Skin epidermis (tissue), 12 donors: ENCODE data around the gene DNHD1.

Experiments
- H3K27ac ChIP-seq, 21 experiments: fragments of 200-600 bp; sonication (generic) in 11 of 21; one replicate each; pipeline ENCODE4 v1.5.0; 2020; ENCODE audit warnings: mild to moderate bottlenecking in 3 of 21, inconsistent platforms in 2 of 21, moderate library complexity in 2 of 21
- H3K4me3 ChIP-seq, 7 experiments: fragments of 200-600 bp; sonication (generic) in 2 of 7; one replicate each; pipeline ENCODE4 v1.5.0; 2020; ENCODE audit warnings: inconsistent platforms in 2 of 7, mild to moderate bottlenecking in 2 of 7, moderate library complexity in 1 of 7

Gene DNHD1

DNA sequence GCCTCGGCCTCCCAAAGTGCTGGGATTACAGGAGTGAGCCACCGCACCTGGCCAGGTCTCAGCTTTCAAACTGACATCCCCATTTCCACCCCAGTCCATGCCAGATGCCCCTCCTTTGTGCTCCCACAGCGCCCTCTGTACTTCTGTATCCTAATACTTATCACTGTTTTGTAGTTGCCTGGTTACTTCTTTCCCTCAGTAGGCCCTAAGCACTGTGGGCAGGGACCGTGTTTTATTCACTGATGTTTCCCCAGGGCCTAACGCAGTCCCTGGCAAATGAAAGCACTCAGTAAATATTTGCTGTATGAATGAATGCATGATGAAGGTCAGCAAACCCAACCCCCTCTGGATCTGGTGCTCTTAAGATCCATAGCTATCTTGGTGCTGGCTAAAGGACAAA, 21.1 kb upstream of the DNHD1 start:
- no peak overlapping the region for H3K27ac ChIP-seq
- H3K4me3 ChIP-seq: no peak overlapping the region

DNA sequence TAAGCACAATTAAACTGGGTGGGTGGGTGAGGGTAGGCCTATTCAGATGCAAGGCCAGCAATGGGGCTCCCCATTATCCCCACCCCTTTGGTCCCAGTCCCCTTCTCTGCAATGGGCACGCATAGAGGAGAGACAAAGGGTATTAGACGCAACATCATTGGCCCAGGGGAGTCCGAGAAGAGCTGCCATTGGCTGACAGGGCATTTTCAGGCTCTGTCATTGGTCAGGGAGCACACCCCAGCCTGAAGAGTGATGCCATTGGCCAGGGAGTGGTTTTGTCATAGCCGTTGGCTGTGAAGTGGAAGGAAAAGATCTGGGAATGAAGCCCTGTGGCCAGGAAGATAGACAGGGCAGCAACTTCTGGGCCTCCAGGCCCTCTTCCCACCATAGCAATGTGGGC, 20.5 kb upstream of the DNHD1 start:
- H3K4me3 ChIP-seq: no peak overlapping the region

DNA sequence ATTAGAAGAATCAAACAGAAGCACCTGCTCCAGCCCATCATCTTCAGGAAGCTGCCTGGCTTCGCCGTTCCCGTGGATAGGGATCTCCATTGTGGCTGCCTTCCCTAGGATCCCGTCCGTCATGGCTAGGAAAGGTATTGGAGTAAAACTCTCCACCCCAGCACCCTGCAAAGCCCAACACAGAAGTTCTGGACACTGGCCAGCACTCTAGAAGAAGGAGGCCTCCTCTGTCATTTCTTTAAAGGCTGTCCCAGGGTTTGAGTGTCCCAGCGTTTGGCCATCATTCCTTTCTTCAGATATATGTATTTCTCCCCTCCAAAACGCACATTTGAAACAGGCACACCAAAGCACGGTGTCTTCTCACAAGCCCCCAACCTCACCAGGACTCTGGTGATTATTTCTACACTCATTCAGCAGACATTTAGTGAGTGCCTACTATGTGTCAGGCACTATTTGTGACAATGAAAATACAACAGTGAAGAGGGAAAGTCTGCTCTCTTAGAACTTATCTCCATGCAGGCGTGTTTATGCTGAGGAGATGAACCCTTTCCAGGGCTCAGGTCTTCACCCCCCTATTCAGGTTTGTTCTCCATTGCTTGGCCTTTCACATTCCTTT, 16.7 kb upstream of the DNHD1 start:
- peak overlapping the region; percentile 70 to 98 (median 90) for H3K27ac ChIP-seq

More for the DNA sequence above, 20.5 kb upstream of the DNHD1 start:
- no peak overlapping the region for H3K27ac ChIP-seq

DNA sequence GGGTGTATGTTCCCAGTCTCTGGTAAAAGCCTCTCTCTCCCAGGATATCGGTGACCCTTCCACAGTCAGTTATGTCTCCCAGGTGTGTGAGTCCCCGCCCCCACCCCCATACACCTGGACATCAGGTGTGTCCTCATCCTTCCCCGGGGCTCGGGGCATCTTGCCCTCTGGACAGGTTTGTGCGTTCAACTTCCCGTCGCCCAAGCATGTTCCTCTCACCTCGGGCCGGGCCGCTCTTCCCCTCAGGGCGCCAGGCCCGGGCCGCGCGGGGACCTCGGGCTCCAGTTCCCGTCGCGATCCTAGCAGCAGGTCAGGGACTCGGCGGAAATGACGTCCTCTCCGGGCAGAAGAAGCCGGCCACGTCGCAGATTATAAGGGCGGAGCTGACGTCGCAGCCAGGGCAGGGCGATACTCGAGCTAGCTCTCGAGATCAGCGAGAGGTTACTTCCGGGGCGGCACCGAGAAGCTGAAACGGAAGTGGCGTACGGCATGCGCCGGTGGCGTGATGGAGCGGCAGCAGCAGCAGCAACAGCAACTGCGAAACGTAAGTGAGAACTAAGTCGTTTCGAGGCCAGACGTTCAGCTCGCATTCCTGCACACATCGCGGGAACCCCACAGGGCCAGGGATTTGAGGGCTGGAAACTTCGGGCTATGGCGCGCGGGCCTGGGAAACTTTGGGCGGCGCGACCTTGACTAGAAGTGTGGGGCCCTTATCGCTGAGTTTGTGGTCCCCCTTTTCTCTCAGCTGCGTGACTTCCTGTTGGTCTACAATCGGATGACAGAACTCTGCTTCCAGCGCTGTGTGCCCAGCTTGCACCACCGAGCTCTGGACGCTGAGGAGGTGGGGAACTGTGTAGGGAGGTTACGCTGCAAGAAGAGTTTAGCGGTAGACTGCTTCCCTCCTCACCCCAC, 15.8 kb upstream of the DNHD1 start, which contains the start of the genes ARFIP2 and TIMM10B:
Gene ARFIP2, minus strand, starts transcription at position 320 of the 912 bp plus-strand sequence. CDS start 910 bp downstream, outside the sequence.
Gene TIMM10B, plus strand, starts transcription at position 490 of the 912 bp plus-strand sequence. Its CDS starts 16 bp downstream, at position 506.
- Histone ChIP-seq H3K27ac (peak within 1 kb of the TSS; percentile 71 to 98 (median 90)), H3K4me3 (peak within 1 kb of the TSS; percentile 53 to 82 (median 71))

More for the DNA sequence above, 16.7 kb upstream of the DNHD1 start:
- H3K4me3 ChIP-seq: peak overlapping the region; percentile 53 to 82 (median 71)

DNA sequence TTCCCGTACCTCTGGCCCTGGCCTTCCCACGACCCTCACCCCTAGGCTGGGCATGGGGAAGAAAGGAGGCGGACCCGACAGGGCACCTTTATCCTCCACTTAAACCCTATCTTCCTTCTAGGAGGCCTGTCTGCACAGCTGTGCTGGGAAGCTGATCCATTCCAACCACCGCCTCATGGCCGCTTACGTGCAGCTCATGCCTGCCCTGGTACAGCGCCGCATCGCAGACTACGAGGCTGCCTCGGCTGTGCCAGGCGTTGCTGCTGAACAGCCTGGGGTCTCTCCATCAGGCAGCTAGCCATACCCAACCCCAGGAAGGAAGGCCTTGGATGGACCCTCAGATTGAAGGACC, 15.2 kb upstream of the DNHD1 start:
- peak overlapping the region; percentile 53 to 82 (median 71) for H3K4me3 ChIP-seq
- H3K27ac ChIP-seq: peak overlapping the region in 20 of 21 experiments; percentile 71 to 98 (median 90)

DNA sequence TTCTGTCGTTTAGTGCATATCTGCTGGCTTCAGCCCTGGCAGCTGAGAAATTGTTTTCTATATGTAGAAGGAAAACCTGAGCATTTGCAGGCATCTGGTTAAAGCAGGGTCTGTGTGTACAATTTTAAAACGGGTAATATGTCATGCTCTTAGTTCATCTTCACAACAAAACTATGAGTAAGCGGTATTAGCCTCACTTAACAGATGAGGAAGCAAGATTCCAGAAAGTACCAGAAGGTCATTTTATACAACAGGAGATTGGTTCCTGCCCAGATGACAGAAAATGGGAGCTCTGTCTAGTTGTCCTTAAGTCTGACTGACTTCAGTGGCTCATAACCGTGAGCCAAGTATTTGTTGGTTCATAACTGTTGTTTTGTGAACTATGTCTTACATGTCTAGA, 14.6 kb upstream of the DNHD1 start:
- Histone ChIP-seq H3K4me3 (peak overlapping the region; percentile 53 to 82 (median 71)), H3K27ac (peak overlapping the region in 12 of 21 experiments; percentile 75 to 98 (median 92))

DNA sequence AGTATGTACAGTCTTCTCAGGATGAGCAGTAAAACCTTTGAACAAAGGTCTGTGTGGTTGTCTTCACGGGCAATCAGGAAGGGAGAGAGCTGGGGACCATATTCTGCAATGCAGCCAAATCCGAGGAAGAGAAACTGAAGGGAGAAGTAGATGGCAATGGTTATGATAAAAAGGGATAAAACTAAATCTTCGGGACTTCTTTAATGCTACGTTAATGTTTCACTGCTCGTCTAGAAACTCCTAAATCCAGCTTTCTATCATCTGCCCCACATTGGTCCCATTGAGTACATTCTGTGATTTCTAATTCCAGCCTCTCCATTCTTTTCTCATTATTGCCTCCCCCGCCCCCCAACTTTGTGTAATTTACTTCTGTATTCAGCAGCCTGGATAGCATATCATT, 14.1 kb upstream of the DNHD1 start:
- H3K4me3 ChIP-seq: no peak overlapping the region

DNA sequence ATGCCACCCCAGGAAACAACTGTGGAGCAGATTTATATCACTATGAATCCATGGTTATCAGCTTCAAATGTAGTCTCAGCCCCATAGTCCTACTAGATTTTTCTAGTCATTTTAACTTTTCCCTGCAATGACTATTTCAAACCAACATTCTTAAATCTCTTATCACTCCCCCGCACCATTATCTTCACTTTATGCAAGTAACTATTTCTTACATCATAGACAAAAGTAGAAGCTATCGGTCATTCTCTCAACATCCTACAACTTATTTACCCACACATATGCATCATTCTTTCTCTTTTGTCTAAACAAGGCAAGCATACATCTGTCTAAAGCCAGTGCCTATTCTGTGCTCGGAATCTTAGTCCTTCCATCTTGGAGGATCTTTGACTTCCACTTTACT, 11.4 kb upstream of the DNHD1 start:
- no peak overlapping the region for H3K4me3 ChIP-seq
- no peak overlapping the region for H3K27ac ChIP-seq

More for the DNA sequence above, 14.1 kb upstream of the DNHD1 start:
- no peak overlapping the region for H3K27ac ChIP-seq

DNA sequence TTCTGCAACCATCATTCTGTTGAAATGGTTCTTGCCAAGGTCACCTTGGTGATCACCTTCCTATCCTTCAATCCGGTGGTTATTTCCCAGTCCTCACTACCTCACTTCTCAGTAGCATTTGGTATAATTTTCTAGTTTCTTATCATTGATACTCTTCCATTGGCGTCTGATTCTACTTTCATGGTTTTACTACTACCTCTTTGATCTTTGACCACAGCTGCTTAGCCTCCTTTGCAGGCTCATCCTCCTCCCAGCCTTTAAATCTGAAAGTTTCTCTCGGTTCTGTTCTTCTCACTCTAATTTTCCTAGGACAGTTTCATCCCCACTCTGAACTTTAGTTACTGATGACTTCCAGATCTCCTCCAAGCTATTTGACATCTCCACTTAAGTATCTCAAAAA, 10.8 kb upstream of the DNHD1 start:
- H3K4me3 ChIP-seq: no peak overlapping the region
- peak overlapping the region in 1 of 21 experiments; percentile 24 for H3K27ac ChIP-seq

DNA sequence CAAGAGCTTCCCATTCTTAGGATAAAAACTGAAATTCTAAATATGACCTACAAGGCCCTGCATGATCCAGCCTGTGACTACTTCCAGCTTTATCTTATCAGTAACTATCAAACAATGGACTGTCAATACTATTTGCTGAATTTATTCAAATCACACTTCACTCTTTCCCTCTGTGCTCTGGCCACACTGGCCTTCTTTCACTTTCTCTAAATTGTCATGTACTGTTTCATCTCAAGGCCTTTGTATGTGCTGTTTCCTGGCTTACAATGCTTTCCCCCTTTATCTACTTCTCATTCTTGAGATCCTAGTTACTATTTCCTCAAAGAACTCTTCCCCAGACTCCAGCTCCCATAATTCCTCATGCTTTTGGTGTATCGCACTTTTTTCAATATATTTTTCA, 10.1 kb upstream of the DNHD1 start:
- Histone ChIP-seq H3K4me3 (no peak overlapping the region), H3K27ac (peak overlapping the region in 1 of 21 experiments; percentile 24)

DNA sequence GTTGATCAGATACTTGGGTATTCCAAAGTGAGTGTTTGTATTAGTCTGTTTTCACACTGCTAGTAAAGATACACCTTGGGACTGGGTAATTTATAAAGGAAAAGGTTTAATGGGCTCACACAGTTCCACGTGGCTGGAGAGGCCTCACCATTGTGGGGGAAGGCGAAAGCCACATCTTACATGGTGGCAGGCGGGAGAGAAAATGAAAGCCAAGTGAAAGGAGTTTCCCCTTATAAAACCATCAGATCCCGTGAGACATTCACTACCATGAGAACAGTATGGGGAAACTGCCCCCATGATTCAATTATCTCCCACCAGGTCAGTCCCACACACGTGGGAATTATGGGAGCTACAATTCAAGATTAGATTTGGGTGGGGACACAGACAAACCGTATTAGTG, 8.7 kb upstream of the DNHD1 start:
- H3K4me3 ChIP-seq: no peak overlapping the region
- H3K27ac ChIP-seq: no peak overlapping the region

DNA sequence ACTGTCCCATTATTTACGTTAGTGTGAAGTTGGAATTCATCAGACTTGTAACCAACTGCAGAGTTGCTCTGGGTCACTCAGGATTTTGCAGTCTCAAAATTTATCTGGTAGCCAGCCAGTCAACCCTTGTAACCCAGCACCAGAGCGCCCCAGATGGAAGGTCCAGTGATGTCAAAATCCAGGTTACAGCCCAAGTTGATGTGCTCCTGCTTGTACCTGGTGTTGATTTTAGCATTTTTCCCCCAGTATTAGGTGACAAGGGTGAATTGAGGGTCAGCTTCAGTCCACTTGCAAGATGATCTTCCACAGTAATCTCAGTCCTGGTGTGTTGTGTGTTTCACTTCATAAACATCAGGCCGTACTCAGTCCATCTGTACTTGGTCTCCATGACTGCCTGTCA, 8.3 kb upstream of the DNHD1 start:
- no peak overlapping the region for H3K4me3 ChIP-seq
- H3K27ac ChIP-seq: no peak overlapping the region

DNA sequence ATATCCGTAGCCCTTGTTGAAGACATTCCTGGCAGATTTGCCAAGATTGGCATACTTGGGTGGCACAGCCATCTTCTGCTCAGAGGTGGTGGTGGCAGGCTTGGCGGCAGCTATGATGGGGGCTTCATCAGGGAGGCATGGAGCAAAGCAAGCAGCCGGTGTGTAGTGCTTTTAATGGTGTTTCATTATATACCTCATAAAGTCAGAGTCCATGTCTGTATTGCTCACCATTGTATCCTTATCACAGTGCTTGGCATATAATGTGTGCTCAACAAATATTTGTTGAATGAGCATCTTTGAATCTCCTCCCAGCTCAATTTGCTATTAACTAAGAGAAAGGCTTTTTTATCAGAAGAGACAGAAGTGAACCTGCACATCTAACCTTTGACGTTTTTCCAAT, 7.8 kb upstream of the DNHD1 start:
- no peak overlapping the region for H3K4me3 ChIP-seq
- H3K27ac ChIP-seq: no peak overlapping the region

DNA sequence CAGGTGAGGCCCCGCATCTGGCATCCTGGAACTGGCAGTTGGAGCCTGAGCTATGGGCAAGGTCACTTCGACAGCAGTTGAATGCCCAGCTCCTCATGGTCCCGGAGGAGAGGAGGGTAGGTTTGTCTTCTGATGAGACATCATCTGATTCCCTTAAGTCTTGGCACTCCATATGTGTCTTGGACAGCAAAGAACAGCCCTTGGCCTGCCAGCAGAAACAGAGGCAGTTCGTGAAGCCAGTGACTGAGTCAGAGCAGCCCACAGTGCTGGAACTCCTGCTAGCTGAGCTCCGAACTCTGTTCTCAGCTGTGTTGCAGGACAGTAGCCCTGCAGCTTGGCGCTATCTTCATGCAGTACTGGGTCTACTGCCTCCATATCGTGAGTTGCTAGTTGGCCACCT, 1.0 kb downstream of the DNHD1 start:
- no peak overlapping the region for H3K4me3 ChIP-seq
- peak overlapping the region in 1 of 21 experiments; percentile 49 for H3K27ac ChIP-seq

DNA sequence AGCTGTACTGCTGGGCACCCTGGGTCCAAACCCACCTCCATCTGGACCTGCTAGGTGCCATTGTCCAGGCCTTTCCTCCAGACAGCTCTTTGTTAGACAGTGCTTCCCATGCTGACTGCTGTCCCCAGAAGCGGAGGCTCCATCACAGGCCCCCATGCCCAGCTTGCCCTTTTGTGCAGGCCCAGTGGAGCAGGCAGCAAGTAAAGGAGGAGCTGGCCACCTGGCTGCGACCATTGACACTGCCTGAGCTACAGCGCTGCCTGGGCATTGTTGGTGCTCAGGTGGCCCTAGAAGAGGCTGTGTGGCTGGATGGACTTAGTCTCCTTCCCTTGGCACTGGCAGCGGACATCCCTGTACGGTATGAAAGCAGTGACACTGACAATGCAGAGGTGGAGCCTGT, 1.5 kb downstream of the DNHD1 start:
- H3K27ac ChIP-seq: peak overlapping the region in 1 of 21 experiments; percentile 49
- no peak overlapping the region for H3K4me3 ChIP-seq

DNA sequence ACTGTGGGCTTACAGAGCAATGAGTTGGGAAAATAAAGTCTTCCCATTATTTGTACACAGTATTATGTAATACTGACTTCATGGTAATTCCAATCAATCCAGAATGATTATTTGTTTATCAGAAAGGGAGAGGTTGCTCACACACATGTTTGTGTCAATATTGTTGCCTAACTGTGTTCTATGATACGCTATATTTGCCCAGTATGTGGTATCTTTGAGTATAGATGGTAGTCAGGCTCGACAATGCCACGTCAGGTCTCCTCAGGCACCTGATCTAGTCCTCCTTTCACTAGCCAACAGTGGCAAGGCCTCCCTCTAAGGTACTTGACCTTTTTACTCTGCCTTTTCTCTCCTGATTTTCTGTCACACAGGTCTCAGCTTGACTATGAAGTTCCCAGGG, 5.3 kb downstream of the DNHD1 start:
- H3K4me3 ChIP-seq: no peak overlapping the region

DNA sequence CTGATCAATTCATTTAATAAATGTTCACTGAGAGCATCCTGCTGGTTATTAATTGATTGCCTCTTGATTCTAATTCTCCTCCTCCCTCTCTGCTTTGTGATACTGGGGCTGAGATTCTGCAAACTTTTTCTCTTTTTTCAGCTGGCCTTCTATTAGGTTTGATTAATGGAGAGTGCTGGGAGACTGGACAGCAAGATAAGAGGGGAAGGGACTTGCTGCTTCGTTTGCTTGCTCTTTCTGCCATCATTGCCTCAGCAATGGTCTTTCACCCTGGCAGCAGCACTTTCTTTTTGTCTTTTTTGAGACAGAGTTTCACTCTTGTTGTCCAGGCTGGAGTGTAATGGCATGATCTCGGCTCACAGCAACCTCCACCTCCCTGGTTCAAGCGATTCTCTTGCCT, 7.1 kb downstream of the DNHD1 start:
- Histone ChIP-seq H3K4me3 (no peak overlapping the region), H3K27ac (no peak overlapping the region)

More for the DNA sequence above, 5.3 kb downstream of the DNHD1 start:
- H3K27ac ChIP-seq: no peak overlapping the region

DNA sequence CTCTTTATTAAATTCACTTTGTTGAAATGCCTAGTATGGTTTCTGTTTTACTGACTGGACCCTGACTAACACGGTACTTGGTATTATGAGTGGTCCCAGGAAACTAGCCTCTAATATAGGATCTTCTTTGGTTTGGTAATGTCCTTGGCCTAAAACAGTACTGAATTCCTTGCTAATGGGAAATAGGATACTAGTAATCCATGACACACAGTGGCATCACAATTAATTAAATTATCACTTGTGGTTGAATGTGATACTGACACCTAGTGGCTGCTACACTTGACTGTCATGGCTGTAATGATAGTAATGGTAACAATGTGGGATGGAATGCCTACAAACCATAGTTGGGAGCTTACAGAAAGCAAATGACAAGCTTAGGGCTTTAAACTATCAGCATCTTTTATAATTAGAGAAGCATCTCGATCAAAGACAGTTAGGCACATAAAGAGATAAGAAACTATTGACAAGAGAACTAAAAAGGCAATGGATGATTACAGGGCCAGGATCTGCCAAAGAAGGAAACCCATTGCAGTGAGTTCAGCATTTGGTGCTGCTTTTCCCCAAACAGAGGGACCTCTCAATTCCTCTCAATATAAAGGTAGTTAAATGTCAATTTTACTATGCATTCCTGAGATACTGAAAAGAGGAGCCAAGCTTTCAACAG, 8.6 kb downstream of the DNHD1 start:
- Histone ChIP-seq H3K27ac (no peak overlapping the region), H3K4me3 (no peak overlapping the region)

DNA sequence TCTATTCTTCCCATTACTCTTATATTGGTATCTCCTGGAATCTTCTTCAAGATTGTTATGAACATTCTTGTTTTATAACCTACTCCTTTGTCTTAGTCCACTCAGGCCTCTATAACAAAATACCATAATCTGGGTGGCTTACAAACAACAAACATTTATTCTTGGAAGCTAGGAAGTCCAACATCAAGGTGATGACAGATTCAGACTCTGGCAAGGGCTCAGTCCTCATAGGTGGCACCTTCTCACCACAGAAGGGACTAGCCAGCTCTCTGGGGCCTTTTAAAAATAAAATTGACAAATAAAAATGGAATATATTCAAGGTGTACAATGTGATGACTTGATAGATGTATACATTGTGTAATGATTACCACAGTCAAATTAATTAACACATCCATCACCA, 19.8 kb downstream of the DNHD1 start:
- Histone ChIP-seq H3K4me3 (no peak overlapping the region), H3K27ac (no peak overlapping the region)

DNA sequence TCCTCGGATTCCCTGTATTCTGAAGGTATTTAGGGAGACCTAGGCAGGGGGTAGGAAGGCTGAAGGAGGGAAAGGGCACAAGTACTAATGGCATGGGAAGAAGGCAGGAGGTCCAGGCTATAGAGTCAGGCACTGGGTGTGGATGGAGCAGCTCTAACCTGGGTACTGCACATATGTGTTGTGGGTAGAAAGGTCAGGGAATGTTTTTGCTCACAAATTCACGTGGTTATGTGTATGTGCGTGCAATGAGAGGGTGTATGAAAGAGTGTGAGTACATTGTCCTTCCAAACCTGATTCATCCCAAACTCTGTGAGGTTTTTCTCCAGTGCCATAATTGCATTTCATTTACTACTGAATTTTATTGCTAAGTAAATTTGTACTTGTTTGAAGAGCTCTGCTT, 23.2 kb downstream of the DNHD1 start:
- H3K4me3 ChIP-seq: no peak overlapping the region
- H3K27ac ChIP-seq: no peak overlapping the region
